Caco-2 (cell line): ENCODE measurements around the gene DPH2. TPM values are rescaled to one million over a fixed set of nuclear protein-coding genes. Genes with fewer than 3 reads are reported as not detected.
A peak's percentile ranks its signal among the peaks of the same experiment; 100 is the strongest.

ENCODE experiments used
- BruUV-seq: library from RNA; stranded (reverse); fragments of 400-500 nt; replicated peaks from 2 replicates; lab custom pipeline; 2021; lab: Mats Ljungman, UMichigan
- CTCF ChIA-PET: fragments of 300-600 bp; sonication (Branson Sonifier 250); formaldehyde crosslinking; loops from one replicate; lab custom pipeline; 2022; ENCODE audit warnings: antibody characterized with exemption; lab: Charles Lee
- POLR2A ChIA-PET: fragments of 300-600 bp; sonication (Branson Sonifier 250); formaldehyde crosslinking; loops from one replicate; lab custom pipeline; 2022; ENCODE audit warnings: antibody characterized with exemption; lab: Charles Lee
- DNase-seq, 2 experiments: peaks; one replicate each; pipeline versions ENCODE4 v3.0.0 to v3.0.0-alpha.2; 2020 to 2022
- H3K27me3 ChIP-seq: replicated peaks from 2 replicates; pipeline ENCODE4 v1.6.0; 2011; ENCODE audit warnings: low read length; ENCODE audit not compliant: control insufficient read depth, insufficient read depth
- H3K36me3 ChIP-seq: 2 replicates; pipeline ENCODE4 v1.5.1; 2011; ENCODE audit warnings: low read length; ENCODE audit not compliant: control insufficient read depth, insufficient read depth
- H3K4me1 ChIP-seq: fragments of 250-450 bp; sonication (Bioruptor Pico); 2 replicates; pipeline ENCODE4 v1.5.1; 2020; ENCODE audit warnings: mild to moderate bottlenecking
- H3K4me3 ChIP-seq: 2 replicates; pipeline ENCODE4 v1.5.1; 2011; ENCODE audit warnings: low read depth, mild to moderate bottlenecking, control low read depth, low read length
- H3K9me3 ChIP-seq: fragments of 250-450 bp; sonication (Bioruptor Pico); 2 replicates; pipeline ENCODE4 v1.5.1; 2020; ENCODE audit warnings: mild to moderate bottlenecking, moderate library complexity
- H3K27ac Mint-ChIP-seq: one replicate; pipeline ENCODE4 v1.8.0; 2022; ENCODE audit warnings: mixed read lengths; ENCODE audit not compliant: unreplicated experiment
- H3K27me3 Mint-ChIP-seq: one replicate; pipeline ENCODE4 v1.8.0; 2022; ENCODE audit warnings: mixed read lengths; ENCODE audit not compliant: insufficient read depth, unreplicated experiment
- H3K36me3 Mint-ChIP-seq: one replicate; pipeline ENCODE4 v1.8.0; 2022; ENCODE audit warnings: mild to moderate bottlenecking, mixed read lengths; ENCODE audit not compliant: insufficient read depth, unreplicated experiment
- H3K4me1 Mint-ChIP-seq: one replicate; pipeline ENCODE4 v1.8.0; 2022; ENCODE audit warnings: low read depth, mixed read lengths; ENCODE audit not compliant: unreplicated experiment
- H3K4me3 Mint-ChIP-seq: one replicate; pipeline ENCODE4 v1.8.0; 2022; ENCODE audit warnings: mild to moderate bottlenecking, moderate library complexity, mixed read lengths; ENCODE audit not compliant: unreplicated experiment
- H3K9me3 Mint-ChIP-seq: one replicate; pipeline ENCODE4 v1.8.0; 2022; ENCODE audit warnings: mixed read lengths; ENCODE audit not compliant: unreplicated experiment
- CTCF ChIP-seq, 2 experiments: fragments of 200-600 bp in 1 of 2; IDR thresholded peaks; 1 replicate in 1 of 2; 2 replicates in 1 of 2; pipeline versions ENCODE4 v1.5.1 to v1.8.0; 2011 to 2022; ENCODE audit warnings: antibody characterized with exemption in 1 of 2, control low read depth in 1 of 2, inconsistent platforms in 1 of 2, low read depth in 1 of 2, low read length in 1 of 2, mild to moderate bottlenecking in 1 of 2, moderate library complexity in 1 of 2; ENCODE audit not compliant: insufficient read depth in 1 of 2, severe bottlenecking in 1 of 2, unreplicated experiment in 1 of 2
- intact Hi-C: fragments of 100-400 bp; cut with micrococcal nuclease; formaldehyde crosslinking; loops from one replicate; pipeline ENCODE4 v1.10.0; 2022; ENCODE audit not compliant: unreplicated experiment
- total RNA-seq: library from RNA; stranded (reverse); gene quantifications from 2 replicates; pipeline ENCODE4 v1.2.3, GENCODE V29; 2022

The DPH2 gene
- total RNA-seq, 1 experiment from 2014 or later, result 29.0 TPM

GRCh38 chr1:43993206-43993914, 23.6 kb downstream of the DPH2 start:
- Mint-ChIP-seq H3K4me1 (peaks cover 7% of the 10 kb centered on the region), H3K36me3 (peaks cover 30% of the 10 kb centered on the region), H3K4me3 (no peak overlapping the region), H3K27me3 (no peaks in the 10 kb centered on the region), H3K9me3 (no peaks in the 10 kb centered on the region), H3K27ac (peak overlapping the region; percentile 91)
- H3K36me3 ChIP-seq, result no peaks in the 10 kb centered on the region
- H3K4me3 ChIP-seq, result no peak overlapping the region
- ChIA-PET CTCF (interaction anchor here (0.6 to 1.8 kb wide), 3 partner anchors 36 to 43 kb away, joined by 3 to 8 read pairs (median 4); no protein-coding TSS in a partner anchor), POLR2A (no interaction called here)
- H3K4me1 ChIP-seq, result peaks cover 6% of the 10 kb centered on the region; the same call in 1 of the 2 replicates
- H3K27me3 ChIP-seq, result no peaks in the 10 kb centered on the region
- no peaks in the 10 kb centered on the region for H3K9me3 ChIP-seq
- intact Hi-C loops, result no loop called here
- no peak for TF ChIP-seq CTCF (IDR thresholded peaks at IDR 0.05; ENCODE audit: insufficient read depth in 1 of 2, low read depth in 1 of 2, low read length in 1 of 2, severe bottlenecking in 1 of 2, unreplicated experiment in 1 of 2)
- no peak for DNase-seq
- no TSS peak for BruUV-seq

- peaks cover 34% of the 10 kb centered on the region for H3K36me3 Mint-ChIP-seq
- peaks cover 7% of the 10 kb centered on the region for H3K4me1 Mint-ChIP-seq
- TSS peak; percentile 13 for BruUV-seq
- no peaks in the 10 kb centered on the region for H3K27me3 Mint-ChIP-seq
- Histone ChIP-seq H3K4me3 (no peak overlapping the region), H3K4me1 (peaks cover 6% of the 10 kb centered on the region; the same call in 1 of the 2 replicates), H3K36me3 (no peaks in the 10 kb centered on the region), H3K9me3 (no peaks in the 10 kb centered on the region), H3K27me3 (no peaks in the 10 kb centered on the region)
- ChIA-PET POLR2A (no interaction called here), CTCF (interaction anchor here (1.0 to 2.3 kb wide), 2 partner anchors 42 to 54 kb away, joined by 4 to 11 read pairs; no protein-coding TSS in a partner anchor)
- intact Hi-C loops, result loop anchor here (2.0 kb wide), 1 partner anchor 43 kb away; no protein-coding TSS in a partner anchor
- no peak overlapping the region for H3K27ac Mint-ChIP-seq
- no peak for DNase-seq
- no peak for TF ChIP-seq CTCF (IDR thresholded peaks at IDR 0.05; ENCODE audit: insufficient read depth in 1 of 2, low read depth in 1 of 2, low read length in 1 of 2, severe bottlenecking in 1 of 2, unreplicated experiment in 1 of 2)
- H3K9me3 Mint-ChIP-seq, result no peaks in the 10 kb centered on the region
- H3K4me3 Mint-ChIP-seq, result no peak overlapping the region
These were observed 24.3 kb downstream of the DPH2 start for GRCh38 chr1:43994071-43994470.

GRCh38 chr1:43994794-43995790, 25.3 kb downstream of the DPH2 start:
- POLR2A ChIA-PET, result no interaction called here
- peak; percentile 37 to 54 for TF ChIP-seq CTCF (IDR thresholded peaks at IDR 0.05; ENCODE audit: insufficient read depth in 1 of 2, low read depth in 1 of 2, low read length in 1 of 2, severe bottlenecking in 1 of 2, unreplicated experiment in 1 of 2)

More at GRCh38 chr1:43994794-43995790, 25.3 kb downstream of the DPH2 start:
- BruUV-seq, result no TSS peak
- no peaks in the 10 kb centered on the region for H3K27me3 Mint-ChIP-seq
- Histone ChIP-seq H3K36me3 (no peaks in the 10 kb centered on the region), H3K9me3 (no peaks in the 10 kb centered on the region), H3K4me3 (no peak overlapping the region), H3K27me3 (no peaks in the 10 kb centered on the region), H3K4me1 (peaks cover 6% of the 10 kb centered on the region; the same call in 1 of the 2 replicates)
- no peak overlapping the region for H3K27ac Mint-ChIP-seq
- H3K4me3 Mint-ChIP-seq, result no peak overlapping the region
- CTCF ChIA-PET, result interaction anchor here (2.3 kb wide), 1 partner anchor 53 kb away, joined by 11 read pairs; no protein-coding TSS in a partner anchor
- peak; percentile 54 to 59 for DNase-seq
- H3K9me3 Mint-ChIP-seq, result no peaks in the 10 kb centered on the region
- peaks cover 34% of the 10 kb centered on the region for H3K36me3 Mint-ChIP-seq
- intact Hi-C loops, result loop anchor here (2.0 kb wide), 1 partner anchor 42 kb away; no protein-coding TSS in a partner anchor
- peaks cover 7% of the 10 kb centered on the region for H3K4me1 Mint-ChIP-seq
